NT2/D1 (cell line): ENCODE measurements around the gene SELP.

ENCODE experiments used
- SUZ12 ChIP-seq: IDR thresholded peaks from 2 replicates; pipeline ENCODE4 v1.6.1; 2011; ENCODE audit not compliant: insufficient read length, insufficient read depth; ENCODE audit errors: extremely low read depth
- YY1 ChIP-seq: IDR thresholded peaks from 2 replicates; pipeline ENCODE4 v1.6.1; 2011; ENCODE audit not compliant: insufficient read length, insufficient read depth
- ZNF274 ChIP-seq: IDR thresholded peaks from 2 replicates; pipeline ENCODE4 v1.6.1; 2011; ENCODE audit warnings: mild to moderate bottlenecking, low read depth, low read length

- TF ChIP-seq ZNF274 = no peak
- TF ChIP-seq SUZ12 = no peak
- TF ChIP-seq YY1 = no peak
Measured at GRCh38 chr1:169576935-169577331, 53.0 kb downstream of the SELP start.
